Thyroid gland (tissue), 4 donors: ENCODE measurements around the gene ZFHX2.

ENCODE experiments used
- CTCF ChIP-seq, 6 experiments: fragments of 200-600 bp in 3 of 6; fragments of 450-650 bp in 3 of 6; sonication (generic) in 3 of 6; IDR thresholded peaks; one replicate each; pipeline ENCODE4 v1.5.1; 2016 to 2019; ENCODE audit warnings: antibody characterized with exemption in 6 of 6, mild to moderate bottlenecking in 2 of 6, inconsistent platforms in 1 of 6, moderate library complexity in 1 of 6
- POLR2A ChIP-seq, 2 donors: fragments of 450-650 bp; IDR thresholded peaks; one replicate each; pipeline ENCODE4 v1.6.1; 2017; ENCODE audit warnings: antibody characterized with exemption in 2 of 2, mild to moderate bottlenecking in 2 of 2, moderate library complexity in 1 of 2

- TF ChIP-seq CTCF (IDR thresholded peaks at IDR 0.05) = no peak
- TF ChIP-seq POLR2A (IDR thresholded peaks at IDR 0.05) = no peak
These were observed 26.6 kb downstream of the ZFHX2 start for GRCh38 chr14:23524954-23525353.
